Vagina (tissue), 2 donors: ENCODE results near the gene PIK3R1. TPM values are rescaled to one million over a fixed set of nuclear protein-coding genes. Genes with fewer than 3 reads are reported as not detected.

Experiments
- DNase-seq, 2 donors: peaks; one replicate each; pipeline ENCODE4 v3.0.0-alpha.2; 2017; ENCODE audit errors: extremely low spot score in 2 of 2
- H3K27ac ChIP-seq: fragments of 200-600 bp; sonication (generic); one replicate; pipeline ENCODE4 v1.5.1; 2019
- H3K27me3 ChIP-seq: fragments of 200-600 bp; sonication (generic); one replicate; pipeline ENCODE4 v1.5.1; 2019
- H3K36me3 ChIP-seq, 2 donors: fragments of 200-600 bp; sonication (generic); one replicate each; pipeline ENCODE4 v1.5.1; 2017 to 2019
- H3K4me1 ChIP-seq: fragments of 200-600 bp; sonication (generic); one replicate; pipeline ENCODE4 v1.5.1; 2019
- H3K4me3 ChIP-seq, 2 donors: fragments of 200-600 bp; sonication (generic); 1 replicate in 1 of 2; 2 replicates in 1 of 2; pipeline ENCODE4 v1.5.1; 2016 to 2019
- H3K9me3 ChIP-seq: fragments of 200-600 bp; sonication (generic); one replicate; pipeline ENCODE4 v1.5.1; 2019
- POLR2A ChIP-seq, 2 donors: fragments of 450-650 bp; IDR thresholded peaks; one replicate each; pipeline ENCODE4 v1.6.1; 2017; ENCODE audit warnings: antibody characterized with exemption in 2 of 2, mild to moderate bottlenecking in 2 of 2, moderate library complexity in 2 of 2
- POLR2AphosphoS5 ChIP-seq, 2 donors: sonication (generic); formaldehyde crosslinking; IDR thresholded peaks; one replicate each; pipeline ENCODE4 v1.9.0; 2017; ENCODE audit warnings: antibody characterized with exemption in 2 of 2, mild to moderate bottlenecking in 2 of 2, low read depth in 1 of 2; ENCODE audit not compliant: insufficient read depth in 1 of 2
- intact Hi-C: fragments of 100-400 bp; cut with DNase I; formaldehyde crosslinking; loops from one replicate; pipeline ENCODE4 v1.15.1; 2023
- total RNA-seq: library from RNA; depleted of rRNA; stranded (reverse); fragments of >200 nt; gene quantifications from one replicate; pipeline ENCODE4 v1.2.3, GENCODE V29; 2016
- TF ChIP-seq, protein P1 (sequence below), 3 experiments: fragments of 450-650 bp in 2 of 3; fragments of 200-600 bp in 1 of 3; sonication (generic) in 1 of 3; IDR thresholded peaks; one replicate each; pipeline ENCODE4 v1.5.1; 2017 to 2019; ENCODE audit warnings: antibody characterized with exemption in 3 of 3, mild to moderate bottlenecking in 2 of 3, moderate library complexity in 2 of 3

The PIK3R1 gene
- total RNA-seq, 1 donor from 2014 or later, result 134 TPM

DNA sequence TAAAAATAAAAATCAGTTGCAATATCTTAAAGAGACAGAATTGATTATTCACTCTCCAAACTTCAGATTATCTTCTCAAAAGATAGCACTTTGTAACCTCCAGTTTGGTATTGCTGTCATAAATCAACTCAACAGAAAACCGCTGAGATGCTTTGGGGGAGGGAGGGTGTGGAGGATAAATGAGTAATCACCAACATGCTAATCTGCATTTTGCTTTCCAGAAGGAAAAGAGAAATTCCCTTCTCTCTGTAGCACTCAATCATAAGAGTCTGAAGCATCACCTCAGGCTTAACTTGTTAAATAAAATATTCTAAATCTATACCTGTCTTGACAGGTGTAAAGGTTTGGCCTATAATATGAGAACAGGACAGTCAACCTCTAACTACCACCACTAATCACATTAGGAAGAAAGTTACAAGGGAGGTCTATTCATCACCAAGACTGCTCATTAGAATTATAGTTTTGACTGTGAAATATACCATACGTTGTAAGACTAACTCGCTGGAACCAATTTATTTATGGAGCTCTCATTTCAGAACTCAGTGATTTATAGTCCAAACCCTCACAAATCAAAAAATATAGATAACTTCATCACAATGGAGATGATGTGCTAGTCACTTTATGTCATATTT lies 89.0 kb downstream of the PIK3R1 start:
- intact Hi-C loops, result no loop called here
- DNase-seq, result no peak
- H3K4me3 ChIP-seq, result no peak overlapping the region
- H3K27me3 ChIP-seq, result no peaks in the 10 kb centered on the region
- H3K36me3 ChIP-seq, result peaks cover 0 to 14% of the 10 kb centered on the region in 2 donors
- H3K27ac ChIP-seq, result no peak overlapping the region
- H3K4me1 ChIP-seq, result no peaks in the 10 kb centered on the region
- TF ChIP-seq POLR2AphosphoS5 (IDR thresholded peaks at IDR 0.05; ENCODE audit: insufficient read depth in 1 of 2, low read depth in 1 of 2), result peak in 1 of 2 donors; percentile 16
- TF ChIP-seq POLR2A (IDR thresholded peaks at IDR 0.05), result no peak
- TF ChIP-seq, protein P1, sequence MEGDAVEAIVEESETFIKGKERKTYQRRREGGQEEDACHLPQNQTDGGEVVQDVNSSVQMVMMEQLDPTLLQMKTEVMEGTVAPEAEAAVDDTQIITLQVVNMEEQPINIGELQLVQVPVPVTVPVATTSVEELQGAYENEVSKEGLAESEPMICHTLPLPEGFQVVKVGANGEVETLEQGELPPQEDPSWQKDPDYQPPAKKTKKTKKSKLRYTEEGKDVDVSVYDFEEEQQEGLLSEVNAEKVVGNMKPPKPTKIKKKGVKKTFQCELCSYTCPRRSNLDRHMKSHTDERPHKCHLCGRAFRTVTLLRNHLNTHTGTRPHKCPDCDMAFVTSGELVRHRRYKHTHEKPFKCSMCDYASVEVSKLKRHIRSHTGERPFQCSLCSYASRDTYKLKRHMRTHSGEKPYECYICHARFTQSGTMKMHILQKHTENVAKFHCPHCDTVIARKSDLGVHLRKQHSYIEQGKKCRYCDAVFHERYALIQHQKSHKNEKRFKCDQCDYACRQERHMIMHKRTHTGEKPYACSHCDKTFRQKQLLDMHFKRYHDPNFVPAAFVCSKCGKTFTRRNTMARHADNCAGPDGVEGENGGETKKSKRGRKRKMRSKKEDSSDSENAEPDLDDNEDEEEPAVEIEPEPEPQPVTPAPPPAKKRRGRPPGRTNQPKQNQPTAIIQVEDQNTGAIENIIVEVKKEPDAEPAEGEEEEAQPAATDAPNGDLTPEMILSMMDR (IDR thresholded peaks at IDR 0.05), result no peak
- H3K9me3 ChIP-seq, result no peaks in the 10 kb centered on the region

DNA sequence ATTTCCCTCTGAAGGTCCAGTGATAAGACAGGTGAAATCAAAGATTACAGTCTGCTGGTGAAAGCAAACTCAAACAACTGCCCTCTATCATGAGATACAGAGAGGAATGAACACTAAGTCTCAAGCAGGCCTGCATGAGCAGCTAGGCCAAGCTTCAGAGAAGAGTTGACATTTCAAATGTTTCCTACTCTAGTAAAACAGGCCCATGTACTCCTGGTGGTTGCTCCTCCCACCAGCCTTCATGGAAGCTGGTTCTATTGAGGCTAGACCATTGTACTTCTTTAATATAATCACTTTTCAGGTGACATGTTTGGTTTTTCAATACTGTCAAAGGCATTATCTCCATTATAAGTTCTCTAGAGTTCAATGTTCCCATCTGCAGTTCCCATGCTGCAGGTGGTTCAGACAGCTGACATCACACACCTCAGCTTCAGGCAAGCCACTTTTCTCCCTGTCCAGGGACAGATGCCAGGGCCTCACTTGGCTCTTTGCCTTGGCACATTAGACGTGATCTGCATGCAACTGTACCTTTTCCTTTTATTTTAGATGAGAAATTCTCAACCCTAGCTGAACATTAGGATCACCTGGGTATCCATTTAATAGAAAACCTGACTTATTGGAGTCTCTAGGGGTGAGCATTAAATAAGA lies 89.8 kb downstream of the PIK3R1 start:
- no peak overlapping the region for H3K27ac ChIP-seq
- peaks cover 0 to 6% of the 10 kb centered on the region in 2 donors for H3K36me3 ChIP-seq
- TF ChIP-seq POLR2A (IDR thresholded peaks at IDR 0.05), result no peak
- no peak for TF ChIP-seq POLR2AphosphoS5 (IDR thresholded peaks at IDR 0.05; ENCODE audit: insufficient read depth in 1 of 2, low read depth in 1 of 2)
- TF ChIP-seq, protein P1 (IDR thresholded peaks at IDR 0.05), result no peak
- DNase-seq, result peak in 1 of 2 donors; percentile 40
- intact Hi-C loops, result no loop called here
- H3K4me3 ChIP-seq, result no peak overlapping the region
- no peaks in the 10 kb centered on the region for H3K4me1 ChIP-seq
- no peaks in the 10 kb centered on the region for H3K9me3 ChIP-seq
- H3K27me3 ChIP-seq, result no peaks in the 10 kb centered on the region

DNA sequence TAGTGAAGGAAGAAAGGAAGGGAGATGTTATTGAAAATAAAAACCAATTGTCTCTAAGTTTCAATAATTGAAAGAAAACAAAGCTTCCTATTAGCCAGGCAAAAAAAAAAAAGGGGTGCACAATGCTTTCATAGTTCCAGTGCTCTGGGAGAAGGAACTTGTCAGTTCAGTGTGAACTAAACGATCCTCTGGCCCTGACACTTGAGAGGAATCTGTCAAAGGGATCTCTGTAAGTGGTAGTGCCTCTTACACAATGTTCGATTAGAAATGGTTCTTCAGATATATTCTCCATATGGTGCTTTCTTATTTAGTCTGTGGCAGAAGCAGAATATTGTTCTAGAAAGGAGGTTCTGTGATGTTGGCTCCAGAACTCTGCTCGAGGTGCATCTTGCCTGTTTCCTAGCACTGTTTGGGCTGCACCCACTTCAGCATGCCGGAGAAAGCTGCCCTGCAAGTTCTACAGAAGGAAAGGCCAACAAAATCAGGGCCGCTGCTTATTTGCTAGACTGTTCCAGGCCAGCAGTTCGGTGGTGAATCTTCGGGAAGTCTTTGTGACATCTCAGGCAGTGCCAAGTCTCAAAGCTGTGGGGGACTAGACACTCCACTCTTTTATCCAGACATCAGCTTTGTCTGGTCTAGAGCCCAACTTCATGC lies 90.9 kb downstream of the PIK3R1 start:
- intact Hi-C loops, result no loop called here
- H3K4me1 ChIP-seq, result no peaks in the 10 kb centered on the region
- no peak overlapping the region for H3K27ac ChIP-seq
- H3K36me3 ChIP-seq, result peaks cover 0 to 6% of the 10 kb centered on the region in 2 donors
- H3K4me3 ChIP-seq, result no peak overlapping the region
- no peaks in the 10 kb centered on the region for H3K9me3 ChIP-seq
- peak in 1 of 2 donors; percentile 80 for DNase-seq
- TF ChIP-seq, protein P1 (IDR thresholded peaks at IDR 0.05), result no peak
- TF ChIP-seq POLR2AphosphoS5 (IDR thresholded peaks at IDR 0.05; ENCODE audit: insufficient read depth in 1 of 2, low read depth in 1 of 2), result no peak
- TF ChIP-seq POLR2A (IDR thresholded peaks at IDR 0.05), result no peak
- no peaks in the 10 kb centered on the region for H3K27me3 ChIP-seq

DNA sequence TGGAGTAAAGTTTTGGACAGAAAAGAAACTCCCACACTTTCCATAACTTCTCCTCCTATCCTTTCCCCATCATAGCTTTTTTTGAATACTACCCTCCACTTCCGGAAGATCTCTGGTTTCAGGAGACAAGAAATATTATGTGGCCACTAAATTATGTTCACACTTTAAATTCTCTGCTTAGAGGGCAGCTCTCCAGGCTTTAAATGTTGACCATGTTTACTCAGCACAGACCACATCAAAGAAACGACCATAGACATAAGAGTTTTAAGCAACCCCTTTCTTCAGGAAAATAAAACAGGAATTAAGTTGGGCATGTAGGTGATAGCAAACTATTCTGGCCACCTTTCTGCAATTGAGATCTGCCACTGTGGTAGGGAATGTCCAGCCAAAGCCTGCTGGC lies 97.8 kb downstream of the PIK3R1 start:
- TF ChIP-seq POLR2AphosphoS5 (IDR thresholded peaks at IDR 0.05; ENCODE audit: insufficient read depth in 1 of 2, low read depth in 1 of 2), result no peak
- TF ChIP-seq, protein P1 (IDR thresholded peaks at IDR 0.05), result no peak
- TF ChIP-seq POLR2A (IDR thresholded peaks at IDR 0.05), result no peak
- no peaks in the 10 kb centered on the region for H3K4me1 ChIP-seq
- no peak overlapping the region for H3K27ac ChIP-seq
- H3K36me3 ChIP-seq, result no peaks in the 10 kb centered on the region
- DNase-seq, result peak in 1 of 2 donors; percentile 20
- no peaks in the 10 kb centered on the region for H3K27me3 ChIP-seq
- H3K9me3 ChIP-seq, result no peaks in the 10 kb centered on the region
- intact Hi-C loops, result no loop called here
- H3K4me3 ChIP-seq, result no peak overlapping the region
